Measurements from ENCODE around the gene OR2C1.

Gene OR2C1

DNA sequence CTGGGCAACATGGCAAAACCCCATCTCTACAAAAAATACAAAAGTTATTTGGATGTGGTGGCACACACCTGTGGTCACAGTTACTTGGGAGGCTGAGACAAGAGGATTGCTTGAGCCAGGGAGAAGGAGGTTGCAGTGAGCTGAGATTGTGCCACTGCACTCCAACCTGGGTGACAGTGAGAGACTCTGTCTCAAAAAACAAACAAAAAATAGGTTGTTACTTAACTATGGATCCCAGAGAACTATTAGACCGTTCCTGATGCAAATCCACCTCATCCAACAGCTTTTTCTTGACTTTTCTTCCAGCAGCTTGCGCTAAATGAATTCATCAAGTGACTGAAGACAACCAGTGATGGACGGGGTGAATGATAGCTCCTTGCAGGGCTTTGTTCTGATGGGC lies at the start of gene OR2C1:
OR2C1 (plus strand) TSS at position 301 of the 400 bp plus-strand sequence; CDS start at position 353, 52 bp downstream.
- no peak for FAIRE-seq

DNA sequence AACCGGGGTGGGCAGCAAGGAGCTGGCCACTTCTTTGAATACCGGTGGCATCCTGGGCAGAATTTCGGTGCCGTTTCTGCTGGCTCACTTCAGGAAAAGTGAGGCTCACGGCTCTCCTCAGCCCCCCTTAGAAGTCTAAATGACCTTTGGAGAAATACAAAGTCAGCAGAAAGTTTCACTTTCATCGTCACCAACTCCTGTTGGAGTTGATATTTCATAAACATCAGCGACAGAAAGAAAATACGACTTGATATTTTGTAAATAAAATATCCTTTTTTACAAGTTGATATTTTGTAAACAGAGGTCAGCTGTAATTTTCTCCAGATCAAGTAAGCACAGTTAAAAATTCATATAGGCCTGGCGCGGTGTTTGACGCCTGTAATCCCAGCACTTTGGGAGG lies 49.6 kb upstream of the OR2C1 start:
- no peak for FAIRE-seq

DNA sequence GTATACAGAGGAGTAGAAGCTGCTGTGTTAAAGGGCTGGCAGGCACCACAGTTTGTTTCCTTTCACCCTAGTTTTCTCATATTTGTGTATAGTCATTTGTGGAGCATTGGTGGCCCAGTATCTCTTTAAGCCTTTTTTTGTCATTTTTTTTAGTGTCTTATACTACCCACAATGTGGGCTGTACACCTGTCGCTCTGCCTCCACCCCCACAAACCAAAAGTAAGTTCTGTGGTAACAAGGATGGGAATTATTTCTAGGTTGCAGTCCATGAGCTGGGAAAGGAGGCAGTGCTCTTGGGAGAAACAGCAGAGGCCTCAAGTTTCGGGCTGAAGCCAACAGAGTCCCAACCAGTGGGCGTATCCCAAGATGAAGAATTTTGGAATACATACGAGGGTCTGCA lies 44.2 kb upstream of the OR2C1 start:
- FAIRE-seq, result no peak

DNA sequence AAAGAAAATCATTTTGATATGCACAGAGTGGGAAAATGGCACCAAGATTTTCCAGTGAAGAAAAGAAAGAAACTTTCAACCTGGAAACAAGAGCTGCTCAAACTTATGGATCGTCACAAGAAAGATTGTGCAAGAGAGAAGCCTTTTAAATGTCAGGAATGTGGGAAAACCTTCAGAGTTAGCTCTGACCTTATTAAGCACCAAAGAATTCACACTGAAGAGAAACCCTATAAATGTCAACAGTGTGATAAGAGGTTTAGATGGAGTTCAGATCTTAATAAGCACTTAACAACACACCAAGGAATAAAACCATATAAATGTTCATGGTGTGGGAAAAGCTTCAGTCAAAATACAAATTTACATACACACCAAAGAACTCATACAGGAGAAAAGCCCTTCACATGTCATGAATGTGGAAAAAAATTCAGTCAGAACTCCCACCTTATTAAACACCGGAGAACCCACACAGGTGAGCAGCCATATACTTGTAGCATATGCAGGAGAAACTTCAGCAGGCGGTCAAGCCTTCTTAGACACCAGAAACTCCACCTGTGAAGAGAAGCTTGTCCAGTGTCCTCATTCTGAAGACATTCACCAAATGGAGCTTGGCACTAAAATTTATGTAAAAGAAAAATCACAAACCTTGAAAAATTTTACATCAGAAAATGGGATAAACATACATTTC lies 38.2 kb upstream of the OR2C1 start:
- FAIRE-seq, result no peak

DNA sequence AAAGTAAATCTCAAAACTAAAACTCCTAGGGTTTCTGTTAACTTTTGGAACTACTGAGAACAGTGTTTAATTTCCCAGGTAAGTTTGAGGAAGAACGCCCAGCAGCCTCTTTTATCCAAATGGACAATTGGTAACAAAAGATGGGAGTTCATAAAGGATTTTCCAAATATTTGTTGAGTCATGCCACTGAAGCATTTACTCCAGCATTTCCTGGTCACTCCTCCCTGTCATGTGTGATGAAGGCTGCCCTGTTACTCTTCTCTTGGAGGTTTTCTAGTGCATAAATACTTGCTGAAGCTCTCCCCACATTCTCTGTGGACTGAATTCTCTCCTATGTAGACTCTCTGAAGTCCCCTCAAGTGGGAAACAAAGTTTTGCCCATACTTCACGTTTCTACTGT lies 33.9 kb upstream of the OR2C1 start:
- FAIRE-seq, result no peak

DNA sequence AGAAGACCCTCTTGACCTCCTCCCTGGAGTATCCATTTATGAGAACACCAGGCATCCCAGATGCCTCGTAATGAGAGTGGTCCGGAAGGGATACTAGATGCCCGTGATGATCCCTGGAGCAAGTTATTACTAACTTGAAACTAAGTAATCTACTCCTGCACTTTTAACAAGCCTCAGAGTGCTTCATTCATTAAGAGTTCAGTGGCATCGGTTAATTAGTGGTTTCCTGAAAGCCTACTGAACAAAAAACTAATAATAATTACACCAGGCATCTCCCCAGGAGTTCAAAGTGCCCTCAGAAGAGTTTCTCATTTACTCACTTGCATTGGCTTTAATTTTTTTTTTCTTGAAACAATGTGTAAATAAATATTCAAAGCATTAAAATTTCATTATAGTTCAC lies 28.2 kb upstream of the OR2C1 start:
- no peak for FAIRE-seq

DNA sequence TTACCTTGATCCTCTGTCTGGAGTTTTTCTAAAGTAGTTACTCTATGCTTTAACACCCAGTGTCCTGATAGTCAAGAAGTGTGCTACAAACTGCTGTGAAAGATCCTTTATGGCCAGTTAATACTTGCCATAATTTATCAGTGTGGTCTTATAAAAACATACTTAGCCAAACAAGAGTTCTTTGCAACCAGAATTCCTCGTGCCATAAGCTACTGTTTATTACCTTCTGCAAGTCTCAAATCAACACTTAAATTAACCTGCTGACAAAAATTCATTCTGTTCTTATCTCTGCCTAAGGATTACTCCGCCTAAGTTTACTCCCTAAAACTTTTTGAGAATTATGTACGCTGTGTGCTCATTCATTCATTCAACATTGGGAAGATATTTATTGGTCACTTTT lies 27.6 kb upstream of the OR2C1 start:
- FAIRE-seq, result no peak

DNA sequence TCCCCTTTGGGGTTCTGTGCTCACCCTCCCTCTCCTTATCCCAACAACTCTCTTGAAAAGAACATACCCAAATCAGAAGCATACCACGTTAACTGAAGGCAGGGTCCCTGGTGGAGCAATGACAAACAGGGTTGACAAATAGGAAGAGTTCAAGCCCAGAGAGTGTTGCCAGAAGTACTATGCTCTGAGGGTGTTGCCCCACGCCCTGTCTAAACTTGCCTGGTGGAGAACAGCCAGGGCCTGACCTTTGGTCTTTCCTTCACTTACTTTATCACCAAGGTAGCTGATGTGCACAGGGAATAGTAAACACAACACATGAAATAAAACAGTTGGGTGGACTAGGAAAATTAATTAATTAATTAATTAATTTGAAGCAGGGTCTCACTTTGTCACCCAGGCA lies 27.0 kb upstream of the OR2C1 start:
- FAIRE-seq, result no peak

DNA sequence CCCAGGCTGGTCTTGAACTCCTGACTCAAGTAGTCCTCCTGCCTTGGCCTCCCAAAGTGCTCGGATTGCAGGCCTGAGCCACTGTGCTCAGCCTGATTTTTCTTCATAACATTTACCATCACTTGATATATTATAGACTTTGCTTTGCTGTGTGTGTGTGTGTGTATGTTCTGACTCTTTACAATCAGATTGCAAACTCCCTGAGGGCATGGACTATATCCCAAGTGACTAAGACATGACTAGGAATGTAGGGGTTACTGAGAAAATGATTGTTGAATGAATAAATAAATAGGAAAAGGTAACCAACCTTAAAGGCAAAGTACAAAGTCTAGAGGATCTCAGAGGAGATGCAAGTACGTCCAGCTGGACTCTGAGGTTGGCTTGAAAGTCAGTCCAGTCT lies 9.6 kb upstream of the OR2C1 start:
- no peak for FAIRE-seq

DNA sequence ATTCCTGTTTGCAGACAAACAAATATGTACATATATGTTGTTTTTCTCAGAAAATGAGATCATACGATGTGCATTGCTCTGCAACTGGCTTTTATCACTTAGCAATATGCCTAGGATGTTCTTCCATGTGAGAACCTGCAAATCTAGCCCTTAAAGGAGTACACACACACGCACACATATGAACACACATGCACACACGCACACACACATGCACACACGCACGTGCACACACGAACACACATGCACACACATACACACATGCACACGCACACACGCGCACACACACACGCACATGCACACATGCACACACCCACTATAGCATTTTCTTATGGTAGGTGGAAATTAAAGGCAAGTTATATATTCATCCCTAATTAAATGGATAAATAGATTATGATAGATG lies 8.1 kb upstream of the OR2C1 start:
- FAIRE-seq, result no peak

DNA sequence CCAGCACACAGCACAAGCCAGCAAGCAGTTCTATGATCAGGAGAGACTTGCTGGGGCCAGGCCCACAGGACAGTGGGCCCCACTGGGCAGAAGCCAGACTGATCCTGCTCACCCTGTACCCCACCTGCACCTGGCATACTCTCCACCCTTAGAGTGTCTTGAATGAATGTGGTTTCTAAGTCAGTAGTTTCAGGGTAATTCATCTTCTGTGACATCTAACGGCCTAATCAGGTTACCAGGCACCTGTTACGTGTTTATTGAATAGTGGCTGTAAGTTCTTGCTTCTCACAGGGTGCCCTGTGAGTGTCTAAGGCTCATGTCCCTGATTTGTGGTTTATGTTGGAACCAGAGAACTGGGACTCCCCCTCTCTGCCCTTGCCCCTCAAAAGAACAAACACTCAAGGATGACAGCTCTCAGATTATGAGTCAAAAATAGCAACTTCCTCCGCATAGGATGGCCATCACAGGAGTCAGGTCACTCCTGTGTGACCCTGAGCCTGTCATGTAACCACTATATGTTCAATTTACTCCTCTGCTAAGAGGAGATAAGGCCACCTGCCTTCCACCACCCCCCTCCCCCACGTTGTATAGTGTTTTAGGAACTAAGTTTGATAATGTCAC lies 7.0 kb upstream of the OR2C1 start:
- no peak for FAIRE-seq

DNA sequence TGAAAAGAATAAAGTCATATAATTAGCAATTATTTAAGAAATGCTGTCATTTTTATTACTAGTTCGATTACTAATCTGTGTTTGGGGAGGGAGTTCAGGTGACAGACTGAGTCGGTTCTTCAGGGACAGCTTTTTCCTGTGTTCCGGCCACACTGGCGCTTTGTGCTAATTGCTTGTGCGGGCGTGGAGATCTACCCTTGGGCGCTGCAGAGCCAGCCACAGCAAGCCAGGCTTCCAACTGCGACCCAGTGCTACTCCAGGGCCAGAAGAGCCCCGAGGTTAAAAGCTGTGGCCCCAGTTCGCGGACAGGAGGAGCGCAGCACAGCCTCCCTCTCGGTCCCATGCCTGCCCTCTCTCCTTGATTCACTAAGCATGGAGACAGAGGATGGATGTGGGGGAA lies 6.5 kb upstream of the OR2C1 start:
- FAIRE-seq, result no peak

DNA sequence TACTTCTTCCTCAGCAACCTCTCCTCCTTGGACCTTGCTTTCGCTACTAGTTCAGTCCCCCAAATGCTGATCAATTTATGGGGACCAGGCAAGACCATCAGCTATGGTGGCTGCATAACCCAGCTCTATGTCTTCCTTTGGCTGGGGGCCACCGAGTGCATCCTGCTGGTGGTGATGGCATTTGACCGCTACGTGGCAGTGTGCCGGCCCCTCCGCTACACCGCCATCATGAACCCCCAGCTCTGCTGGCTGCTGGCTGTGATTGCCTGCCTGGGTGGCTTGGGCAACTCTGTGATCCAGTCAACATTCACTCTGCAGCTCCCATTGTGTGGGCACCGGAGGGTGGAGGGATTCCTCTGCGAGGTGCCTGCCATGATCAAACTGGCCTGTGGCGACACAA lies 429 bp downstream of the OR2C1 start:
- FAIRE-seq, result no peak

DNA sequence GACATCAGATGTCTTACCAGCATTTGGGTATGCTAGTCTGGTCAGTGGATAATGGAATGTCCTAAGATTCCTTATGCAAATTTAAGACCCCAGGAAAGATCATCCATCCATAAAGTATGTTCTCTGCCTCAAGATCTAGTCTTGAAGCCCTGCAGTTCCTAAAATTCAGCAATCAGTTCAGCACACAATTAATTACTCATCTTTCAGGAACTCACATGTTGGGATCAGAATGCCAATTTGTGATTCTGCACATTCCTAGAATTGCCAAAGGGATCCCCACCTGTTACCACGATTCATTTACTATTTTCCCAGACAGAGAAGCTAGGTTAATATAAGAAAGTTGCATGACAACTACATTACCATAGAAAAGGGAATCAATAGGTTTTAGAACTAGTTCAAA lies 3.2 kb downstream of the OR2C1 start:
- no peak for FAIRE-seq

DNA sequence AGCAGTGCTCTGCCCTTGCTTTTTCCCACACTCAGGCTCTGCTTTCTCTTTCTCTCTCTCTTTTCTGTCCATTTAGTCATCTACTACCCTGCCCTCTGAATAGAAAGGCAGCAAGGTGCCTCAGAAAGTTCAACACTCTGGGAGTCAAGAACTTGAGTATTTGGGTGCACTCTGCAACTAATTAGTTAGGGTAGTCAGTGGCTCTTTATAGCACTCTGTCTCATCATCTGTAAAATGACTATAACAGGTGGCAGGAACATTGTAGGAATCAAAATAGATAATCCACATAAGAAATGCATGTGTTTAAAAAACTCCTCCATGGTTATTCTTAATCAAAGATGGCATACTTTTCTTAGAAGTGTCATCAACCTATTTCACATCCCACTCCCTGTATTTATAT lies 7.2 kb downstream of the OR2C1 start:
- no peak for FAIRE-seq

DNA sequence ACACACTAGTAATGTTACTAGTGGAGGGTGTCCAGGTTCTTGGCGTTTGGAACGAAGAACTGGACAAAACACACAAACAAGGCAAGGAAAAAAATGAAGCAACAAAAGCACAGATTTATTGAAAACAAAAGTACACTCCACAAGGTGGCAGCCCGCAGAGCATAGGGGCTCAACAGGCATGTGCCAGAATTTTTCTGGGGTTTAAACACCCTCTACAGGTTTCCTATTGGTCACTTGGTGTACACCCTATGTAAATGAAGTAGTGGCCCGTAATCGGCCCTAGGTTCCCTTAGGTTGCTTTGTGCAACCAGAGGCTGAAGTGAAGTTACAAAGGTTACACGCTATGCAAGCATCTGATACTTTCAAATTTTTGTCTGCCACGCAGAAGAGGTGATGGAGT lies 8.1 kb downstream of the OR2C1 start:
- FAIRE-seq, result no peak

DNA sequence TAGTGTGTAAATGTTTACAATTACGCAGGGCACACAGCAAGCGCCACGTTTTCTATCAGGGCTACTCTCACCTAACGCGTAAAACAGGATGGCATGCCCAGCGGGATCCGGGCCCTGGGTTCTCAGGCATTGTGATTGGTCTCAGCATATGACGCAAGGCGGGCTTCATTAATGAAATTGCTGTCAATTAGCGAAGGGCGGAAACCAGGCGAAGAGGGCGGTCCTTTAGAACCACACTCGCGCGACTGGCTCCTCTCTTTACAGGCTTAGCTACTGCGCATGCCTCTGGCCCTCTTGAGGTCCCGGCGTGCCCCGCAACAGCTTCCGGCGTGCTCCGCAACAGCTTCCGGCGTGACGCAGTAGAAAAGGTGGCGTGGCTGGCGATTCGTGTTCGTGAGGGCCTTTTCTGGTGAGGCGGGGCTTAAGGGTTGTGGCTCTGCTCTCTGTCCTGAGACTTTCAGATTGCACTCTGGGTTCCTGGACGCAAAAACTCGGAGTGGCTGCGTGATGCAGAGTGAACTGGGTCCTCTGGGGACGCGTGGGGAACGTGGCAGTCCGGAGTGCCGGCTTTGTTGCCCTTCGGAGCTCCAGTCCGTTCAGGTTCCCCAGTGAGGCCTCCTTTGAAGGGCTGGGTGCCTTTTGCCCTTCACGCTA lies 9.2 kb downstream of the OR2C1 start:
- FAIRE-seq, result peak; percentile 97

DNA sequence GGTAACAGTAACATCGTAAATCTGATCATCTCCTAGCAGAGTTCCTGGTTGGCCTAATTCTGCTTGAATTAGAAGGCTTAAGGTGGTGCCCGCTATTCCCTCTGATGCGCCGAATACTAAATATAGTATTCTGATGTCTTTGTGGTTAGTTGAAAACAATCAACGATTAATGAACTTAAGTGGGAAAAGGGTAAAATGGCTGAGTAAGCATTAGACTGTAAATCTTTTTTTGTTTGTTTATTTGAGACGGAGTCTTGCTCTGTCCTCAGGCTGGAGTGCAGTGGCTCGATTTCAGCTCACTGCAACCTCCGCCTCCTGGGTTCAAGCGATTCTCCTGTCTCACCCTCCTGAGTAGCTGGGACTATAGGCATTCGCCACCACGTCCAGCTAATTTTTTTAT lies 13.4 kb downstream of the OR2C1 start:
- no peak for FAIRE-seq

DNA sequence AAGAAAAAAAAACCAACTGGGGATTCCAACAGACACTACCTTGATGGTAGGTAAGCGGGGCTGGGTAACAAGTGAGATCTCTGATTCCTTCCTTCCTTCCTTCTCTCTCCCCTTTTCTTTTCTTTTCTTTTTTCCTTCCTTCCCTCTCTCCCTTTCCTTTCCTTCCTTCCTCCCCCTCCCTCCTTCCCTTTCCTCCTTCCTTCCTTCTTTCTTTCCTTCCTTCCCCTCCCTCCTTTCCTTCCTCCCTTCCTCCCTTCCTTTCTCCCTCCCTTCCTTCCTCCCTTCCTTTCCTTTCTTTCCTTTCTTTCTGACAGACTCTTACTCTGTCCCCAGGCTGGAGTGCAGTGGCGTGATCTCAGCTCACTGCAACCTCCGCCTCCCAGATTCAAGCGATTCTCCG lies 20.0 kb downstream of the OR2C1 start:
- no peak for FAIRE-seq

DNA sequence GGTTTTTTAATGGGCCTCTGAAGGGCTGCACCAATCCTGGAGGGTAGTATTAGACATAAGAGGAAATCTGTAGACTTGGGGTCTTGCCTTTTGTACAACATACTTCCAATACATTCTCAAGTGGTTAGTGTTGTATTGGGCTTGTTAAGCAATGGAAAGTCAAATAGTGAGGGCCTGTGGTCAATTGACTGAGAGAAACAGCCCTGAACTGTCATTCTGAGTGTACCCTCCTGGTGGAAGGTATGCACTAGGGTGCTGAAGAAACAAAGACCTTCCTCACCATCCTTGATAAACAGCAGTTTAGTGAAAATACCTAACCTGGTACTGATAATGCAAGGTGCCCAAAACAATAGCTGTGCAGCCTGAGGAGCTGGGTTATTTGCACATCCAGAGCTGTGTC lies 22.2 kb downstream of the OR2C1 start:
- no peak for FAIRE-seq

DNA sequence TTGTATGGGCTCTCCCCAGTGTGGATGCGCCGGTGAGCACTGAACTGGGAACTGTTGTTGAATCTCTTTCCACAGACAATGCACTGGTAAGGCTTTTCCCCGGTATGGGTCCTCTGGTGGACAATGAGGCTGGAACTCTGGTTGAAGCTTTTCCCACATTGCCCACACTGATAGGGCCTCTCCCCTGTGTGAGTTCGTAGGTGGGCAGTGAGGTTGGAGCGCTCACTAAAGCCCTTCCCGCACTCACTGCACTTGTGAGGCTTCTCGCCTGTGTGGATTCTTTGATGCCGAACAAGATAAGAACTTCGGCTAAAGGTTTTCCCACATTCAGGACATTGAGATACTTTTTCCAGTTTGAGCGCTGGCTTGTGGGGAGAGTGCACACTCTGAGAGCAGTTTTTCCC lies 27.4 kb downstream of the OR2C1 start:
- no peak for FAIRE-seq

DNA sequence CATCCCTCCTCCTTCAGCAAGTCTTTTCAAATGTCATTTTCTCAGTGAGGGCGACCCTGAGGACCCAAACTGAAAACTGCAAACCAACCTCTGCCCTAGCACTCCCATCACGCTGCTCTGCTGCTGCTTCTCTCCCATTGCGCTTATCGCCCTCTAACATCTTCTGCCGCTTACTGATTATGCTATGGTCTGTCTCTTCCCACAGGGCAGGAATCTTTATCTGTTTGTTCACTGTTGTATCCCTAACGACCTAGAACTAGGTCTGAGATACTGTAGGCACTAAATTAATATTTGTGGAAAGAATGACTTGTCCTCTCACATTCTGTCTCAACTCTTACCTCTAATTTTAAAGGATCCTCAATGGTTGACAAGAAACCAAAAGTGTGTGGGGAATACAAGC lies 32.6 kb downstream of the OR2C1 start:
- FAIRE-seq, result no peak

DNA sequence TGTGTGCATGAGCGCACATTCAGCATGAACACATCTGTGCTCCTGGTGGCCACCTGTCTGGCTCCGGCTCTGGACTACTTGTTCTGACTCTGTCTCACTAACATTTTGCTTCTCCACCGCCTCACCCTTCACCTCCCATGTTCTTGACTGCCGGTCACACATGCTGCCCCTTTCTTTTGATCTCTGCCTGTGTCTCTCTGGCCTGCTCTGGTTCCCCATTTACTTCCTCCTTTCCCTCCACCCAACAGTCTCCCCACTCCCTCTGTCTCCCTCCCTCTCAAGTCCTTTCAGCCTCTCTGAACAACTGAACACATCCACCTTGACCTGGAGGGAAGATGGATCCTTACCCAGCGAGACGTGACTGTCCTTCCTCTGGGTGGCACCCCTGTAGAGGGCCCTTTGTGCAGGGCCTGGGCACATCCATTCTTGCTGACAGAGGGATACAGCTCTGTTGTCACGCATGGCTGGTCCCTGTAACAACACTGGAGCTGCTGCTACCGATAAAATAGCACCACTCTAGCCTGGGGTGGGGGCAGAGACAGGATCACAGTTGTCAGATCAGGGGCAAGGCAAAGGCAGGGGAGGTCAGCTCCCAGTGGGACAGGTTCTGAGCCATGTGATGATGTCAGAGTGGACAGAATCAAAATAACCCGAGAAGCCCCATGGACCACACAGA lies 34.1 kb downstream of the OR2C1 start:
- no peak for FAIRE-seq

DNA sequence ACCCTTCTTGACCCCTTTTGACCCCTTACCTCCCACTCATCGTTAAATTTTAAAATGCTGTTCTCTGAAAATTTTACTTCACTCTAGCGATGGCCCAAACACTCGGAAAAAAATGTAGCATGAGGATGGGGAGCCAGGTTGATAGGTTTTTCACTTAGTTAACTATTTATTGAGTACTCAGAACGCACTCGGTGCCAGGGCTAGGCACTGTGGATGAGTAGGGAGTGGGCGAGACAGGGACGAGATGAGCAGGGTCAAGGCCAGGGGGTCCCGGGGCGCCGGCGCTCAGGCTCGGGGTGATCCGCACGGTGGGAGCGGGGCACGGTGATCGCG lies 44.7 kb downstream of the OR2C1 start:
- no peak for FAIRE-seq

Measured in G401.6 (cell line).